Activated CD4-positive, CD25-positive, alpha-beta regulatory T cell treated with anti-CD3 and anti-CD28 coated beads, Interleukin-2, amount 50 U/mL, for 24 hours (primary cell): ENCODE measurements around the gene UFD1.

Source experiments
- ATAC-seq, 2 donors: fragments of 150-1000 bp; cut with Tn5 transposase; one replicate each; pipeline ENCODE4 v1.10.0; 2021; ENCODE audit warnings: mild to moderate bottlenecking in 1 of 2, moderate library complexity in 1 of 2

UFD1 gene

GRCh38 chr22:19494676-19495173 lies 15.7 kb upstream of the UFD1 start:
- no peak for ATAC-seq

- ATAC-seq, result no peak
Observed at GRCh38 chr22:19494001-19494560, 15.1 kb upstream of the UFD1 start.

GRCh38 chr22:19492504-19493174 lies 13.6 kb upstream of the UFD1 start:
- ATAC-seq, result peak; percentile 49 to 65

GRCh38 chr22:19490628-19491230 lies 11.7 kb upstream of the UFD1 start:
- ATAC-seq, result peak; percentile 41 to 55

- no peak for ATAC-seq
Observed at GRCh38 chr22:19488884-19489843, 10.2 kb upstream of the UFD1 start.

GRCh38 chr22:19488285-19488684 lies 9.3 kb upstream of the UFD1 start:
- no peak for ATAC-seq

GRCh38 chr22:19483481-19484244 lies 4.7 kb upstream of the UFD1 start:
- no peak for ATAC-seq

GRCh38 chr22:19482297-19482696 lies 3.3 kb upstream of the UFD1 start:
- no peak for ATAC-seq

GRCh38 chr22:19480789-19481188 lies 1.8 kb upstream of the UFD1 start:
- ATAC-seq, result no peak

- no peak for ATAC-seq
Observed at GRCh38 chr22:19480173-19480568, 1.2 kb upstream of the UFD1 start.

GRCh38 chr22:19479355-19480172 lies 571 bp upstream of the UFD1 start, which contains the start of gene CDC45:
Gene CDC45, plus strand, starts transcription at chr22:19479920. Its CDS starts 49 bp downstream, at chr22:19479969.
- peak; percentile 93 for ATAC-seq

- ATAC-seq, result no peak
Observed at GRCh38 chr22:19478045-19478900, 720 bp downstream of the UFD1 start.

GRCh38 chr22:19477321-19478044 lies 1.5 kb downstream of the UFD1 start:
- no peak for ATAC-seq

- ATAC-seq, result no peak
Observed at GRCh38 chr22:19476023-19476422, 3.0 kb downstream of the UFD1 start.

- no peak for ATAC-seq
Observed at GRCh38 chr22:19473578-19473977, 5.4 kb downstream of the UFD1 start.

GRCh38 chr22:19472233-19472632 lies 6.8 kb downstream of the UFD1 start:
- ATAC-seq, result no peak

GRCh38 chr22:19471572-19471971 lies 7.4 kb downstream of the UFD1 start:
- ATAC-seq, result no peak

GRCh38 chr22:19470010-19470409 lies 9.0 kb downstream of the UFD1 start:
- no peak for ATAC-seq

- ATAC-seq, result no peak
Observed at GRCh38 chr22:19469421-19469820, 9.6 kb downstream of the UFD1 start.
